Stimulated activated CD8-positive, alpha-beta memory T cell treated with anti-CD3 and anti-CD28 coated beads, Interleukin-4, amount 100 ng/mL, for 4 hours (primary cell): ENCODE results near the gene PIN4.
"Not testable (repeated sequence)": the region's sequence is repeated elsewhere in the genome, so short reads cannot be mapped to it uniquely, and the experiment has no call there.

Experiments used
- DNase-seq, 2 donors: peaks; one replicate each; pipeline ENCODE4 v3.0.0-alpha.2; 2020; ENCODE audit warnings: low read depth in 2 of 2, low spot score in 1 of 2

Gene PIN4

GRCh38 chrX:72201836-72202536 is 20.4 kb downstream of the PIN4 start:
- no peak for DNase-seq

GRCh38 chrX:72202792-72203401 is 21.3 kb downstream of the PIN4 start:
- no peak for DNase-seq

DNA sequence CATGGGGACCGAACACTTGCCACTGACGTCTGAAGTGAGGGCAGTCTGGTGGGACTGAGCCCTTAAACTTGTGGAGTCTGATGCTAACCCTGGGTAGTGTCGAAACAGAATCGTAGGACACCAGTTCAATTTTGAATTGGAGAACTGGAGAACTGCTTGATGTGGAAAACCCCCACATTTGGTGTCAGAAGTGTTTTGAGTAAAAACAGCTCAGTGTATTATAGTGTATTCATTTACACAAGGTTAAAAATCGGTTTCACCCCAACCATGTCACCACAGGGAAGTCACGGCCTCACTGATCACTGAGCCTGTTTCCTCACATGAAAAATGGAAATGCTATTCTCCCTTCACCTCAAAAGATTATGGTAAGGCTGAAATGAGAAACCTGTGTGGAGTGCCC is 21.9 kb downstream of the PIN4 start:
- no peak for DNase-seq

DNA sequence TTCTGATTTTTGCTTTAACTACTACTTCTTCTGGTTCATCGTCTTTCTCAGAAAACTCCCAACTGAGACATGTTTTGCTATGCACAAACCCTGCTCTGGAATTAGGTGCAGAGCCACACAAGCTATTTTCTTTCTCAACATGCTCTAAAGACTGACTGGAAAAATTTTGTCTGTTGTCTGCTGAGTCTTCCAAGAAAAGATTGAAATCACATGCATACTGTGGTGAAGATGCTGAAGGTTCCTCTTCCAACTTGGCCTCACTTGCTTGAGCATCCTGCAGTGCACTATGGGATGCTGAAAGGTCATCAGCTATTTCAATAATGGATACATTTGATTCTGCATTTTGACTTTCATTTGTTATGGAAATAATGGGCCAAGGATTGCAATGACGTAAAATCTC is 24.1 kb downstream of the PIN4 start:
- DNase-seq, result no peak

- no peak for DNase-seq
Measured at GRCh38 chrX:72207366-72207765, 25.8 kb downstream of the PIN4 start.

- DNase-seq, result no peak
Measured at GRCh38 chrX:72208126-72208800, 26.7 kb downstream of the PIN4 start.

GRCh38 chrX:72216973-72217372 is 35.4 kb downstream of the PIN4 start:
- no peak for DNase-seq

GRCh38 chrX:72220375-72220774 is 38.8 kb downstream of the PIN4 start:
- DNase-seq, result not testable (repeated sequence)

DNA sequence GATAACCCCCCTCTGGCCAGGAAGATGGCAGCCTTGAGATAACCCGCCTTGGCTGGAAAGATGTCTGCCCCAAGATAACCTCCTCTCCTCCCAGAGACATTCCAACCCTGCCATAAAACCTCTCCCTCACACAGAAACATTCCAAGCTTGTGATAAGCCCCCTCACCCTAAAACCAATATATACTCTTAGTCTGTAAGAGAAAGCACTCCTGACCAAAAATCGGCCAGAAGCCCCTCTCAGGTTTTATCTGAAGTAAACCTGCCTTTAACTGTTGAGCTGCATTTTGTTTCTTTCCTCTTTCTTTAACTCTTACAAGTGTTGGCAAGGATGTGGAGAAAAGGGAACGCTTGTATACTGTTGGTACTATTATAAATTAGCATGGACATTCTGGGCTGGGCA is 48.7 kb downstream of the PIN4 start:
- no peak for DNase-seq

GRCh38 chrX:72236841-72237240 is 55.3 kb downstream of the PIN4 start:
- no peak for DNase-seq

- no peak for DNase-seq
Measured at GRCh38 chrX:72238183-72238582, 56.6 kb downstream of the PIN4 start.

- DNase-seq, result peak; percentile 51 to 73
Measured at GRCh38 chrX:72238721-72239475, 57.3 kb downstream of the PIN4 start, which contains the start of gene ERCC6L. Gene ERCC6L, minus strand, starts transcription at chrX:72239027. Its CDS starts 116 bp downstream, at chrX:72238911.

GRCh38 chrX:72240976-72241375 is 59.4 kb downstream of the PIN4 start:
- no peak for DNase-seq

DNA sequence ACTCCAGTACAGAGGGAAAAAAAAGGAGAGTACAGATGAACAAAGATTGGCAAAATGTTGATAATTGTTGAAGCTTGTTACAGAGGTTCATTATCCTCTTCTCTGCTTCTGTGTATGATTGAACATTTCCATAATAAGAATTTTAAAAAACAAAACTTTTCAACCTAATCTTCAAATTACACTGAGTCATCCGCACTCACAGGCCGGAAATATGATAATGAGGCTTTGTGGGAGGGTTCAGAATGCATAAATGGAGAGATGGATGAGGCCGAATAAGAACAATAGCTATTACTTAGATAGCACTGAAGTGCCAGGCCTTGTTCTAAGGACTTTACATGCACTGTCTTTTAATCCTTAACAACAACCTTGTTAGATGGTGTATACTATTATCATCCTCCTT is 61.9 kb downstream of the PIN4 start:
- DNase-seq, result no peak

- DNase-seq, result no peak
Measured at GRCh38 chrX:72245461-72246089, 64.0 kb downstream of the PIN4 start.

DNA sequence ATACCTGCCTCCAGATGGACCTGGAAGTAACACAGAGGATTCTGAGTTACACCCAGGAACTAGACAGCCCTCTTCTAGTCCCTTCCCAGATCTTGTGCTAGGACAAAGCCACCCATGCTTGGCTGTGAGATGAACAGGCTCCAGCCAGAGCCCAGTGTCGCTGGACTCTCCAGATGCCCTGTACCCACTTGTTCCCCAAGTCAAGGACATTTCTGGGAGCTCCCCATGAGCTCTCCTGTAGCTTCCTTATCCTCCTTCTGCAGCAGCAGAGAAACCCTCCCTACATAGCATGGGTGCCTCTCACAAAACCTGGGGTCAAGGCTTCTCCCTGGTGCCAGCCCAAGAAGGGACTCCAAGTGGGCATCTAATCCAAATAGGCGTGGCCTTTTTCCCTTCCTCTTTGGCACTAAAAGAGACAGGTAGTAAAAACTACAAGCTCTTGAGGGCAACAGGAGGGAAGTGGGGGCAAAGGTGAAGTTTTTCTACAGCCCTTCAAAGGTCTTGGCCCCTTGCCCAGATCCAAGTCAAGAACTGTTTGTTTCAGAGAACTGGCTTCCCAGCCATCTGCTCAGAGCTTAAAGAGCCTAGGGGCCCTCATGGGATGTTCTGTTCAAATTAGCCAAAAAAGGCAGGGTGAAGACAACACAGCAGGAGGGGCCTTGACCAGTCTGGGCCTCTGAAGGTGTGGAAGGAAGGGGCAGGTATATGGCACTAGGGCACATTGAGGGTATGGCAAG is 65.8 kb downstream of the PIN4 start:
- no peak for DNase-seq
